Type B pancreatic cell (in vitro differentiated cells): ENCODE data around the gene RNF40. TPM values are rescaled to one million over a fixed set of nuclear protein-coding genes. Genes with fewer than 3 reads are reported as not detected.
A peak's percentile ranks its signal among the peaks of the same experiment; 100 is the strongest.

Experiments
- DNase-seq: peaks from one replicate; pipeline ENCODE4 v3.0.0; 2021; ENCODE audit warnings: mixed read lengths; ENCODE audit not compliant: unreplicated experiment; ENCODE audit errors: extremely low spot score
- H3K27ac Mint-ChIP-seq: 2 replicates; pipeline ENCODE4 v1.8.0; 2021; ENCODE audit warnings: mild to moderate bottlenecking, mixed read lengths
- H3K27me3 Mint-ChIP-seq: 2 replicates; pipeline ENCODE4 v1.8.0; 2021; ENCODE audit warnings: mixed read lengths
- H3K36me3 Mint-ChIP-seq: 2 replicates; pipeline ENCODE4 v1.8.0; 2021; ENCODE audit warnings: mixed read lengths
- H3K4me1 Mint-ChIP-seq: one replicate; pipeline ENCODE4 v1.8.0; 2021; ENCODE audit warnings: mixed read lengths; ENCODE audit not compliant: unreplicated experiment
- H3K4me3 Mint-ChIP-seq: 2 replicates; pipeline ENCODE4 v1.8.0; 2021; ENCODE audit warnings: mild to moderate bottlenecking, mixed read lengths
- H3K9me3 Mint-ChIP-seq: 2 replicates; pipeline ENCODE4 v1.8.0; 2021; ENCODE audit warnings: mixed read lengths
- CTCF ChIP-seq: fragments of 200-600 bp; sonication (generic); conservative IDR thresholded peaks from 2 replicates; pipeline ENCODE4 v1.5.0; 2021; ENCODE audit warnings: antibody characterized with exemption, mild to moderate bottlenecking
- total RNA-seq: library from RNA; stranded (reverse); gene quantifications from 2 replicates; pipeline ENCODE4 v1.2.1, GENCODE V29; 2021; ENCODE audit warnings: low replicate concordance

RNF40 gene
- total RNA-seq, 1 donor from 2014 or later: 131 TPM

- Mint-ChIP-seq H3K9me3 (no peaks in the 10 kb centered on the region), H3K36me3 (peaks cover 14% of the 10 kb centered on the region), H3K27me3 (no peaks in the 10 kb centered on the region), H3K4me1 (peaks cover 16% of the 10 kb centered on the region), H3K27ac (no peak overlapping the region), H3K4me3 (no peak overlapping the region)
- no peak for TF ChIP-seq CTCF
- no peak for DNase-seq
Measured at GRCh38 chr16:30773826-30774225, 11.7 kb downstream of the RNF40 start.

- Mint-ChIP-seq H3K27me3 (no peaks in the 10 kb centered on the region), H3K4me3 (peak overlapping the region; percentile 96), H3K27ac (peak overlapping the region; percentile 62), H3K9me3 (no peaks in the 10 kb centered on the region), H3K4me1 (peaks cover 20% of the 10 kb centered on the region), H3K36me3 (peaks cover 11% of the 10 kb centered on the region)
- DNase-seq: no peak
- no peak for TF ChIP-seq CTCF
Measured at GRCh38 chr16:30774367-30775130, 12.4 kb downstream of the RNF40 start.

- Mint-ChIP-seq H3K4me3 (peak overlapping the region; percentile 96), H3K27me3 (no peaks in the 10 kb centered on the region), H3K9me3 (no peaks in the 10 kb centered on the region), H3K4me1 (peaks cover 20% of the 10 kb centered on the region), H3K36me3 (peaks cover 11% of the 10 kb centered on the region), H3K27ac (peak overlapping the region; percentile 91)
- DNase-seq: no peak
- no peak for TF ChIP-seq CTCF
Measured at GRCh38 chr16:30775131-30775391, 12.9 kb downstream of the RNF40 start.

GRCh38 chr16:30775392-30776188 lies 13.5 kb downstream of the RNF40 start:
- no peaks in the 10 kb centered on the region for H3K27me3 Mint-ChIP-seq
- peaks cover 20% of the 10 kb centered on the region for H3K4me1 Mint-ChIP-seq
- peak overlapping the region; percentile 96 for H3K4me3 Mint-ChIP-seq
- no peak for TF ChIP-seq CTCF
- no peaks in the 10 kb centered on the region for H3K9me3 Mint-ChIP-seq
- peaks cover 11% of the 10 kb centered on the region for H3K36me3 Mint-ChIP-seq
- peak overlapping the region; percentile 91 for H3K27ac Mint-ChIP-seq
- peak; percentile 87 for DNase-seq

GRCh38 chr16:30777591-30778297 lies 15.6 kb downstream of the RNF40 start:
- peak overlapping the region; percentile 65 for H3K27ac Mint-ChIP-seq
- H3K9me3 Mint-ChIP-seq: no peaks in the 10 kb centered on the region
- peak overlapping the region; percentile 96 for H3K4me3 Mint-ChIP-seq
- no peak for TF ChIP-seq CTCF
- peaks cover 20% of the 10 kb centered on the region for H3K4me1 Mint-ChIP-seq
- H3K27me3 Mint-ChIP-seq: no peaks in the 10 kb centered on the region
- no peak for DNase-seq
- H3K36me3 Mint-ChIP-seq: peaks cover 6% of the 10 kb centered on the region
